ENCODE results near the gene RNU1-3. TPM values are rescaled to one million over a fixed set of nuclear protein-coding genes. Genes with fewer than 3 reads are reported as not detected.

Gene RNU1-3
- total and polyA plus RNA-seq, 2 of the 13 experiments (the other 11 are each of a cell fraction or from before 2014, with no cell fraction given) = under 0.01 to 11,018 TPM

- TF ChIP-seq ZNF83 (CRISPR knock-in tag; IDR thresholded peaks at IDR 0.05; ENCODE audit: borderline replicate concordance) = peak; percentile 95; the same call in 1 of the 2 replicates
- peak; percentile 85 for TF ChIP-seq SP5 (CRISPR knock-in tag; IDR thresholded peaks at IDR 0.05; ENCODE audit: borderline replicate concordance, low read depth)
- TF ChIP-seq, protein P1, sequence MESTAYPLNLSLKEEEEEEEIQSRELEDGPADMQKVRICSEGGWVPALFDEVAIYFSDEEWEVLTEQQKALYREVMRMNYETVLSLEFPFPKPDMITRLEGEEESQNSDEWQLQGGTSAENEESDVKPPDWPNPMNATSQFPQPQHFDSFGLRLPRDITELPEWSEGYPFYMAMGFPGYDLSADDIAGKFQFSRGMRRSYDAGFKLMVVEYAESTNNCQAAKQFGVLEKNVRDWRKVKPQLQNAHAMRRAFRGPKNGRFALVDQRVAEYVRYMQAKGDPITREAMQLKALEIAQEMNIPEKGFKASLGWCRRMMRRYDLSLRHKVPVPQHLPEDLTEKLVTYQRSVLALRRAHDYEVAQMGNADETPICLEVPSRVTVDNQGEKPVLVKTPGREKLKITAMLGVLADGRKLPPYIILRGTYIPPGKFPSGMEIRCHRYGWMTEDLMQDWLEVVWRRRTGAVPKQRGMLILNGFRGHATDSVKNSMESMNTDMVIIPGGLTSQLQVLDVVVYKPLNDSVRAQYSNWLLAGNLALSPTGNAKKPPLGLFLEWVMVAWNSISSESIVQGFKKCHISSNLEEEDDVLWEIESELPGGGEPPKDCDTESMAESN (CRISPR knock-in tag; conservative IDR thresholded peaks at IDR 0.05) = peak; percentile 99
- peak; percentile 98 for TF ChIP-seq ZNF350 (CRISPR knock-in tag; IDR thresholded peaks at IDR 0.05; ENCODE audit: borderline replicate concordance, low read depth)
- TF ChIP-seq, protein P2, sequence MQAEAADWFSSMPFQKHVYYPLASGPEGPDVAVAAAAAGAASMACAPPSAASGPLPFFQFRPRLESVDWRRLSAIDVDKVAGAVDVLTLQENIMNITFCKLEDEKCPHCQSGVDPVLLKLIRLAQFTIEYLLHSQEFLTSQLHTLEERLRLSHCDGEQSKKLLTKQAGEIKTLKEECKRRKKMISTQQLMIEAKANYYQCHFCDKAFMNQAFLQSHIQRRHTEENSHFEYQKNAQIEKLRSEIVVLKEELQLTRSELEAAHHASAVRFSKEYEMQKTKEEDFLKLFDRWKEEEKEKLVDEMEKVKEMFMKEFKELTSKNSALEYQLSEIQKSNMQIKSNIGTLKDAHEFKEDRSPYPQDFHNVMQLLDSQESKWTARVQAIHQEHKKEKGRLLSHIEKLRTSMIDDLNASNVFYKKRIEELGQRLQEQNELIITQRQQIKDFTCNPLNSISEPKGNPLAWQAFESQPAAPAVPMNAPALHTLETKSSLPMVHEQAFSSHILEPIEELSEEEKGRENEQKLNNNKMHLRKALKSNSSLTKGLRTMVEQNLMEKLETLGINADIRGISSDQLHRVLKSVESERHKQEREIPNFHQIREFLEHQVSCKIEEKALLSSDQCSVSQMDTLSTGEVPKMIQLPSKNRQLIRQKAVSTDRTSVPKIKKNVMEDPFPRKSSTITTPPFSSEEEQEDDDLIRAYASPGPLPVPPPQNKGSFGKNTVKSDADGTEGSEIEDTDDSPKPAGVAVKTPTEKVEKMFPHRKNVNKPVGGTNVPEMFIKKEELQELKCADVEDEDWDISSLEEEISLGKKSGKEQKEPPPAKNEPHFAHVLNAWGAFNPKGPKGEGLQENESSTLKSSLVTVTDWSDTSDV (CRISPR knock-in tag; IDR thresholded peaks at IDR 0.05) = peak; percentile 91
- TF ChIP-seq ZNF576 (CRISPR knock-in tag; IDR thresholded peaks at IDR 0.05) = peak; percentile 94; the same call in 1 of the 2 replicates
- TF ChIP-seq ZFP36 (IDR thresholded peaks at IDR 0.05; ENCODE audit: borderline replicate concordance, low read depth, low read length, partially characterized antibody) = peak; percentile 47
- TF ChIP-seq RAD21 (CRISPR knock-in tag; IDR thresholded peaks at IDR 0.05) = peak; percentile 84
- peak; percentile 97 for TF ChIP-seq ZNF574 (CRISPR knock-in tag; IDR thresholded peaks at IDR 0.05)
- TF ChIP-seq HNRNPK (IDR thresholded peaks at IDR 0.05; ENCODE audit: low read depth, low read length, poor library complexity, severe bottlenecking) = peak; percentile 94
- peak; percentile 72 for TF ChIP-seq ZNF652 (CRISPR knock-in tag; IDR thresholded peaks at IDR 0.05; ENCODE audit: borderline replicate concordance, low read depth)
- TF ChIP-seq ZNF782 (CRISPR knock-in tag; IDR thresholded peaks at IDR 0.05; ENCODE audit: borderline replicate concordance) = peak; percentile 99; the same call in 1 of the 2 replicates
- peak; percentile 69 for TF ChIP-seq HCFC1 (IDR thresholded peaks at IDR 0.05; ENCODE audit: low read depth, low read length)
- TF ChIP-seq KDM1A (CRISPR knock-in tag; IDR thresholded peaks at IDR 0.05) = peak; percentile 93
- TF ChIP-seq ZNF546 (CRISPR knock-in tag; conservative IDR thresholded peaks at IDR 0.05) = peak; percentile 97
- TF ChIP-seq KLF6 (CRISPR knock-in tag; IDR thresholded peaks at IDR 0.05) = peak; percentile 98
- peak; percentile 80; the same call in 1 of the 2 replicates for TF ChIP-seq SOX5 (CRISPR knock-in tag; IDR thresholded peaks at IDR 0.05; ENCODE audit: borderline replicate concordance)
- peak; percentile 95 for TF ChIP-seq MED8 (CRISPR knock-in tag; IDR thresholded peaks at IDR 0.05; ENCODE audit: insufficient replicate concordance)
- TF ChIP-seq, protein P3, sequence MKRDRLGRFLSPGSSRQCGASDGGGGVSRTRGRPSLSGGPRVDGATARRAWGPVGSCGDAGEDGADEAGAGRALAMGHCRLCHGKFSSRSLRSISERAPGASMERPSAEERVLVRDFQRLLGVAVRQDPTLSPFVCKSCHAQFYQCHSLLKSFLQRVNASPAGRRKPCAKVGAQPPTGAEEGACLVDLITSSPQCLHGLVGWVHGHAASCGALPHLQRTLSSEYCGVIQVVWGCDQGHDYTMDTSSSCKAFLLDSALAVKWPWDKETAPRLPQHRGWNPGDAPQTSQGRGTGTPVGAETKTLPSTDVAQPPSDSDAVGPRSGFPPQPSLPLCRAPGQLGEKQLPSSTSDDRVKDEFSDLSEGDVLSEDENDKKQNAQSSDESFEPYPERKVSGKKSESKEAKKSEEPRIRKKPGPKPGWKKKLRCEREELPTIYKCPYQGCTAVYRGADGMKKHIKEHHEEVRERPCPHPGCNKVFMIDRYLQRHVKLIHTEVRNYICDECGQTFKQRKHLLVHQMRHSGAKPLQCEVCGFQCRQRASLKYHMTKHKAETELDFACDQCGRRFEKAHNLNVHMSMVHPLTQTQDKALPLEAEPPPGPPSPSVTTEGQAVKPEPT (CRISPR knock-in tag; IDR thresholded peaks at IDR 0.05; ENCODE audit: low read depth) = peak; percentile 93
Observed at GRCh38 chr1:16644482-16645270, 22.1 kb downstream of the RNU1-3 start (continued).

Data from HepG2 (cell line).